Chondrocyte (in vitro differentiated cells): ENCODE measurements around the gene ATP11A. TPM values are rescaled to one million over a fixed set of nuclear protein-coding genes. Genes with fewer than 3 reads are reported as not detected.
A peak's percentile ranks its signal among the peaks of the same experiment; 100 is the strongest.

Experiments used
- DNase-seq: peaks from one replicate; pipeline ENCODE4 v3.0.0; 2021; ENCODE audit warnings: mixed read lengths, low spot score
- H3K27ac Mint-ChIP-seq: one replicate; pipeline ENCODE4 v1.8.0; 2021; ENCODE audit warnings: mild to moderate bottlenecking, moderate library complexity, mixed read lengths; ENCODE audit not compliant: unreplicated experiment
- H3K27me3 Mint-ChIP-seq: 2 replicates; pipeline ENCODE4 v1.8.0; 2021; ENCODE audit warnings: low read depth, mixed read lengths
- H3K36me3 Mint-ChIP-seq: 2 replicates; pipeline ENCODE4 v1.8.0; 2021; ENCODE audit warnings: low read depth, mixed read lengths
- H3K4me1 Mint-ChIP-seq: 2 replicates; pipeline ENCODE4 v1.8.0; 2021; ENCODE audit warnings: low read depth, mild to moderate bottlenecking, mixed read lengths
- H3K4me3 Mint-ChIP-seq: one replicate; pipeline ENCODE4 v1.8.0; 2021; ENCODE audit warnings: mild to moderate bottlenecking, moderate library complexity, mixed read lengths; ENCODE audit not compliant: unreplicated experiment
- H3K9me3 Mint-ChIP-seq: 2 replicates; pipeline ENCODE4 v1.8.0; 2021; ENCODE audit warnings: low read depth, mixed read lengths
- total RNA-seq: library from RNA; stranded (reverse); gene quantifications from 3 replicates; pipeline ENCODE4 v1.2.1, GENCODE V29; 2021
- TF ChIP-seq, protein P1 (sequence below): fragments of 200-600 bp; sonication (generic); IDR thresholded peaks from 2 replicates; pipeline ENCODE4 v1.5.0; 2021; ENCODE audit warnings: antibody characterized with exemption, mild to moderate bottlenecking, moderate library complexity

ATP11A gene
- total RNA-seq, 1 donor from 2014 or later: 13.1 TPM

- Mint-ChIP-seq H3K4me1 (no peaks in the 10 kb centered on the region), H3K27me3 (peaks cover 16% of the 10 kb centered on the region), H3K9me3 (no peaks in the 10 kb centered on the region), H3K27ac (no peak overlapping the region), H3K4me3 (no peak overlapping the region), H3K36me3 (no peaks in the 10 kb centered on the region)
- peak; percentile 63 for DNase-seq
- TF ChIP-seq, protein P1, sequence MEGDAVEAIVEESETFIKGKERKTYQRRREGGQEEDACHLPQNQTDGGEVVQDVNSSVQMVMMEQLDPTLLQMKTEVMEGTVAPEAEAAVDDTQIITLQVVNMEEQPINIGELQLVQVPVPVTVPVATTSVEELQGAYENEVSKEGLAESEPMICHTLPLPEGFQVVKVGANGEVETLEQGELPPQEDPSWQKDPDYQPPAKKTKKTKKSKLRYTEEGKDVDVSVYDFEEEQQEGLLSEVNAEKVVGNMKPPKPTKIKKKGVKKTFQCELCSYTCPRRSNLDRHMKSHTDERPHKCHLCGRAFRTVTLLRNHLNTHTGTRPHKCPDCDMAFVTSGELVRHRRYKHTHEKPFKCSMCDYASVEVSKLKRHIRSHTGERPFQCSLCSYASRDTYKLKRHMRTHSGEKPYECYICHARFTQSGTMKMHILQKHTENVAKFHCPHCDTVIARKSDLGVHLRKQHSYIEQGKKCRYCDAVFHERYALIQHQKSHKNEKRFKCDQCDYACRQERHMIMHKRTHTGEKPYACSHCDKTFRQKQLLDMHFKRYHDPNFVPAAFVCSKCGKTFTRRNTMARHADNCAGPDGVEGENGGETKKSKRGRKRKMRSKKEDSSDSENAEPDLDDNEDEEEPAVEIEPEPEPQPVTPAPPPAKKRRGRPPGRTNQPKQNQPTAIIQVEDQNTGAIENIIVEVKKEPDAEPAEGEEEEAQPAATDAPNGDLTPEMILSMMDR: no peak
Observed at GRCh38 chr13:112645327-112645914, 44.4 kb upstream of the ATP11A start.

DNA sequence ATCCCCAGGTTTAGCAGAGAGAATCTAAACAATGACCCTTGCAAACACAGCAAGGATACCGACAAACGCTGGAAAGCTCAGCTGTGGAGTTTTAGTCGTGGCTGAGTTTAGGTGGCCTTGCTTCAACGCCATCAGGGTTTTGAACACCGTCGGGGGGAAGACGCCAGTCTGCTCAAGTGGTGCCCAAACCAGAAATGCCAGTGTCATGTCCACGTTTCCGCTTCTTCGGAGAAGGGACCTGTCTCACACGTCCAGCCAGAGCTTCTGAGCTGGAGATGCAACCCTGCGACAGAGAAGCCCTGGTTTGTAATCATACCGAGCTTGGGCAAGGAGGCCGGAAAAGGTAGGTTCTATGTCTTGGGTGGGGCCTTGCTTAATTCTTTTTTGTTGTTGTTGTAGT is 42.6 kb upstream of the ATP11A start:
- DNase-seq: peak; percentile 33
- Mint-ChIP-seq H3K27me3 (peaks cover 14% of the 10 kb centered on the region), H3K4me1 (peaks cover 12% of the 10 kb centered on the region), H3K9me3 (no peaks in the 10 kb centered on the region), H3K27ac (no peak overlapping the region), H3K4me3 (no peak overlapping the region), H3K36me3 (no peaks in the 10 kb centered on the region)
- TF ChIP-seq, protein P1: no peak

DNA sequence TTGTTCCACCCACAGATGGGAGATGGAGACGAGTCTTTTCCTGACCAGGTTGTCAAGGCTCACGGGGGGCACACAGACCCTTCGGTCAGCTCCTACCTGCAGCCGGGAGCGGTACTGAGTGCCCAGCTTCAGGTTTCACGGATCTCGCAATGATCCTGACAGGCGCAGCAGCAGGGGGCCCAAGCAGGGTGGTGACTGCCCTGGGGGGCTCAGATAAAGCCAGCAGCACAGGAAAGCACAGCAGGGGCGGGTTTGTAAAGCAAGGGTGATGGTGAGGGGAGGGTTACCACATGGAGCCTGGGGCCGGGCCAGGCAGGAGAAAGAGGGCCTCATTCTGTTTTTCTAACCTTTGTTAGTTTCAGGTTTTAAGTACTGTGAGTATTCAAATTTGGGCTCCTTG is 41.7 kb upstream of the ATP11A start:
- Mint-ChIP-seq H3K27ac (no peak overlapping the region), H3K4me3 (no peak overlapping the region), H3K4me1 (peaks cover 20% of the 10 kb centered on the region), H3K27me3 (peaks cover 11% of the 10 kb centered on the region), H3K36me3 (no peaks in the 10 kb centered on the region), H3K9me3 (no peaks in the 10 kb centered on the region)
- DNase-seq: peak; percentile 47
- TF ChIP-seq, protein P1: no peak

- H3K4me3 Mint-ChIP-seq: no peak overlapping the region
- DNase-seq: peak; percentile 69
- no peaks in the 10 kb centered on the region for H3K9me3 Mint-ChIP-seq
- no peak overlapping the region for H3K27ac Mint-ChIP-seq
- H3K4me1 Mint-ChIP-seq: peaks cover 21% of the 10 kb centered on the region
- no peaks in the 10 kb centered on the region for H3K36me3 Mint-ChIP-seq
- TF ChIP-seq, protein P1: no peak
- H3K27me3 Mint-ChIP-seq: peaks cover 9% of the 10 kb centered on the region
Observed at GRCh38 chr13:112648966-112649690, 40.7 kb upstream of the ATP11A start.

GRCh38 chr13:112651311-112651710 is 38.5 kb upstream of the ATP11A start:
- no peaks in the 10 kb centered on the region for H3K36me3 Mint-ChIP-seq
- peaks cover 21% of the 10 kb centered on the region for H3K4me1 Mint-ChIP-seq
- no peak for DNase-seq
- no peaks in the 10 kb centered on the region for H3K27me3 Mint-ChIP-seq
- H3K9me3 Mint-ChIP-seq: no peaks in the 10 kb centered on the region
- no peak overlapping the region for H3K4me3 Mint-ChIP-seq
- H3K27ac Mint-ChIP-seq: no peak overlapping the region
- TF ChIP-seq, protein P1: no peak
